ENCODE data around the gene KHDC3L. TPM values are rescaled to one million over a fixed set of nuclear protein-coding genes. Genes with fewer than 3 reads are reported as not detected.

Gene KHDC3L, protein sequence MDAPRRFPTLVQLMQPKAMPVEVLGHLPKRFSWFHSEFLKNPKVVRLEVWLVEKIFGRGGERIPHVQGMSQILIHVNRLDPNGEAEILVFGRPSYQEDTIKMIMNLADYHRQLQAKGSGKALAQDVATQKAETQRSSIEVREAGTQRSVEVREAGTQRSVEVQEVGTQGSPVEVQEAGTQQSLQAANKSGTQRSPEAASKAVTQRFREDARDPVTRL
- total RNA-seq, result 0.12 TPM in 1 of 2 replicates, not detected in the other

DNA sequence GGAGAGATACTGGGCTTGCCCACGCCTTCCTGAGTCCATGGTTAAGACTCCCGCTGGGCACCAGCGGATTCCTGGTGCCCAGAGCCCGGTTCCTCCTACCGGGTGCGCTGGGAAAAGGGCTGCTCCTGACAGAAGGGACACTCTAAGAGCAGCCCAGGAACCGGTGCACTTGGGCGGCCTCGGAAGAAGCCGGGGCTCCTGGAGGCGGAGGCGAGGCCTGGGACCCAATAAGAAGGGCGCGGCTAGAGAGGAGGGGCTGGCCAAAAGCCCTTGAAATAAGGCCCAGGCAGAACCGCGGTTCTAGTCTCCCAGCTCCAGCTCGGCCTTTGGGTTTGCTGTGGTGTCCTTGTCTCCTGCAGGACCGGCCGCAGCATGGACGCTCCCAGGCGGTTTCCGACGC is at the start of gene KHDC3L:
TSS of gene KHDC3L (plus strand) at position 301 of the 400 bp plus-strand sequence. CDS start at position 373, 72 bp downstream.

DNA sequence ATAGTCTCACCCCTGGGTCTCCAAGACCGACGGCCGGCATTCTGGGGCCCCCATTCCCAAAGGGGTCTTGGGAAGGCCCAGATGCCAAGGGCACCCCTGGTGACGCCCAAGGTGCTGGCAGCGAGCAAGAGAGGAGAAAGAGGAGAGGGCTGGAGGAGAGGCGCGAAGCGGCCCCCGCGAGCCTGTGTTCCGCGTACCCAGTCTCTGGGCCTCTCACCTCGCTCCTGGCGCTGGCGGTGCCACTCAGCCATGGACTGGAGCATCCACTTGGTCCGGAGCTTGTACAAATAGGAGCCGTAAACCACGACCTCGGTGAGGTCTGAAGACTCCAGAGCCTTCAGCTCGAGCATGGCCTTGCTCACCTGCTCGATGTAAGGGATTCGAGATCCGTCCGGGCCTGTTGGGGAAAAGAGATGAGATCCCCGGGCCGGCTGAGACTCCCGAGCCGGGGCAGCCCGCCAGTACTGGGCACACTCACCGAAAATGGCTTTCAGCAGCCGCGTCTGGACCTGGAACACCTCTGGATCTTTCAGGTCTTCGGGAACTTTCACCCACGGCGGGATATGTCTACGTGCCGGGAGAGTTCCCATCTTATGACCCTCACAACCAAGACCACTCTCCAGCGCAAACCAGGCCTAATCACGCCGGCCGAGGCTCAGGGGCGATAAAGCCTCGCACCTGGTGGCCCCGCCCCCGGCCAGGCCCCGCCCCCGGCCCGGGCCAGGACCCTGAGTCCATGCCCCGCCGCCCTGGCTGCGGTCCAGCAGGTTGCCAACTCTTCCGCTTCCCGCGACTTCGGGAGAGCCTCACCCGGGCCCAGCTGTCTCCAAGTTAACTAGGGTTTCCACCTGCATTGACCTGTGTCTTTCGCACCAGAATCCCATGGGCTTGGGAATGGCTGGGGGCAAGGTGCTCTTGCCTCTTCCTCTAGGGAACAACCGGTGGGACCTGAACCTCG is 8.5 kb upstream of the KHDC3L start, which contains the start of gene DPPA5:
TSS of gene DPPA5 (minus strand) at position 641 of the 958 bp plus-strand sequence. CDS start at position 590, 51 bp downstream.

DNA sequence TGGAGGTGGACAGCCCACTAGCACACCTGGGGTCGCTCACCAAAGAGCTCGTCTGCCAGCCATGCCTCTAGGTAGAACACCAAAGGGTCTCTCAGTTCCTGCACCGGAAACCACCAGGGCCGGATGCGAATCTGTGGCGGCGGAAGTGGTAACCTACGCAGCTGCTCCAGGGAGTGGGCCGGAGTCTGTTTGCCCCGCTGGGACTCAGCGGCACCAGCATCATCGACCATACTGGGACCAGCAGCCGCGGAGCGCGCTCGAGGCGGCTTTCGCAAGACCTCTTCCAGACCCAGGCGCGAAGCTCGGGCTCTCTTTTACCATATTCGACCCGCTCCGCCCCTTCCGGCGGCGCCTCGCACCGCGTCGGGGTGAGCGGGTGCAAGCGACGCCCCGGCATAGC is 7.1 kb downstream of the KHDC3L start, which contains the start of gene OOEP:
TSS of gene OOEP (minus strand) at position 335 of the 400 bp plus-strand sequence. CDS start at position 230, 105 bp downstream.

DNA sequence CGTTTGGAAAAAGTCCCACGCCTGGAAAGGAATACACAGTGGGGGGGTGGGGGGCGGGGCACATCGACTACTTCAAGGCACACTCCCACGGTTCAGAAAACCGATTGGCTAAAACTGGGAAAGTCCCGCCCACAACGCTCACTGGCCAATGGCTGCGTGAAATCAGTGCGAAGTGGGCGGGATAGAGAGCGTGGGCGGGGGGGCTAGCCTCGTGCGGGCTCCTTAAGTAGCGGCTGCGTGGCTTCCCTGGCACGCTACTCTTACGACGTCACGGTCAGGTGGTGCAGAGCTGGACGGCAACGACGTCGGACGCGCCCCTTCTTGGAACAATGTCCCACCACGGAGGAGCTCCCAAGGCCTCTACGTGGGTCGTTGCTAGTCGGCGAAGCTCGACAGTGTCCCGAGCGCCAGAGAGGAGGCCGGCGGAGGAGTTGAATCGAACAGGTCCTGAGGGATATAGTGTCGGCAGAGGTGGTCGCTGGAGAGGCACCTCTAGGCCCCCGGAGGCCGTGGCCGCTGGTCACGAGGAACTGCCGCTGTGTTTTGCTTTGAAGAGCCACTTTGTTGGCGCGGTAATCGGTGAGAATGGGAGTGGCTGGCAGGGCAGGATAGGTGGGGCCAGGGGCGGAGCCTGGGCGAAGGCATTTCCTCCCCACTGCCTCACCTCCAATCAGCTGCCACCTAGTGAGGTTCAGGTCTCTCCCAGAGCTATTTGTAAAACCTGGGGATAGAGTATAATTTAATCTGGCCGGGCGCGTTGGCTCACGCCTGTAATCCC is 32.3 kb downstream of the KHDC3L start, which contains the start of gene DDX43:
TSS of gene DDX43 (plus strand) at position 252 of the 778 bp plus-strand sequence. CDS start at position 330, 78 bp downstream.

Other genes starting within 250 kb of the KHDC3L start
- gene KHDC1L, start 137.2 kb upstream of the KHDC3L start, total RNA-seq, result 0.50 TPM in 1 of 2 replicates, not detected in the other
- gene KHDC1, start 99.5 kb upstream of the KHDC3L start, total RNA-seq, result 3.9 and 6.2 TPM in 2 replicates
- gene DPPA5, start 8.4 kb upstream of the KHDC3L start, total RNA-seq, result not detected in 2 replicates
- gene OOEP, start 7.2 kb downstream of the KHDC3L start, total RNA-seq, result not detected in 2 replicates
- under 0.01 and 2.7 TPM in 2 replicates for gene DDX43, start 32.2 kb downstream of the KHDC3L start, total RNA-seq
- gene CGAS, start 89.6 kb downstream of the KHDC3L start, total RNA-seq, result 6.1 and 7.4 TPM in 2 replicates
- gene MTO1, start 99.1 kb downstream of the KHDC3L start, total RNA-seq, result 43.4 and 51.1 TPM in 2 replicates
- gene EEF1A1, start 158.4 kb downstream of the KHDC3L start, total RNA-seq, result 18,177 and 24,670 TPM in 2 replicates

Data from uterine smooth muscle cell (primary cell).